HFFc6 (cell line): ENCODE data around the gene ZNF581. TPM values are rescaled to one million over a fixed set of nuclear protein-coding genes. Genes with fewer than 3 reads are reported as not detected.

Experiments
- DNase-seq: peaks from one replicate; pipeline ENCODE4 v3.0.0-alpha.2; 2018
- H3K27ac Mint-ChIP-seq: 2 replicates; pipeline ENCODE4 v1.8.0; 2020; ENCODE audit warnings: mild to moderate bottlenecking, mixed read lengths
- H3K27me3 Mint-ChIP-seq: 2 replicates; pipeline ENCODE4 v1.8.0; 2021; ENCODE audit warnings: mild to moderate bottlenecking, moderate library complexity, mixed read lengths; ENCODE audit not compliant: insufficient read depth
- H3K36me3 Mint-ChIP-seq: 2 replicates; pipeline ENCODE4 v1.8.0; 2021; ENCODE audit warnings: low read depth, mixed read lengths
- H3K4me1 Mint-ChIP-seq: 2 replicates; pipeline ENCODE4 v1.8.0; 2020; ENCODE audit warnings: low read depth, mixed read lengths
- H3K4me3 Mint-ChIP-seq: 2 replicates; pipeline ENCODE4 v1.8.0; 2020; ENCODE audit warnings: mild to moderate bottlenecking, moderate library complexity, mixed read lengths
- H3K9me3 Mint-ChIP-seq: 2 replicates; pipeline ENCODE4 v1.8.0; 2020; ENCODE audit warnings: mild to moderate bottlenecking, mixed read lengths
- CTCF ChIP-seq: fragments of 200-600 bp; sonication (generic); IDR thresholded peaks from 2 replicates; pipeline ENCODE4 v1.5.0; 2021; ENCODE audit warnings: antibody characterized with exemption, mild to moderate bottlenecking
- total RNA-seq, 6 experiments: library from RNA; stranded (reverse); fragmentation: NEBNext Ultra II Directional; extraction: Animal tissue kit (Norgen Biotek cat#: 25700); gene quantifications; 2 replicates in 1 of 6; 3 replicates in 5 of 6; pipeline ENCODE4 v1.2.3, GENCODE V29; 2021

Gene ZNF581
- total RNA-seq, 6 experiments from 2014 or later: 20.1 to 25.8 (median 21.9) TPM

DNA sequence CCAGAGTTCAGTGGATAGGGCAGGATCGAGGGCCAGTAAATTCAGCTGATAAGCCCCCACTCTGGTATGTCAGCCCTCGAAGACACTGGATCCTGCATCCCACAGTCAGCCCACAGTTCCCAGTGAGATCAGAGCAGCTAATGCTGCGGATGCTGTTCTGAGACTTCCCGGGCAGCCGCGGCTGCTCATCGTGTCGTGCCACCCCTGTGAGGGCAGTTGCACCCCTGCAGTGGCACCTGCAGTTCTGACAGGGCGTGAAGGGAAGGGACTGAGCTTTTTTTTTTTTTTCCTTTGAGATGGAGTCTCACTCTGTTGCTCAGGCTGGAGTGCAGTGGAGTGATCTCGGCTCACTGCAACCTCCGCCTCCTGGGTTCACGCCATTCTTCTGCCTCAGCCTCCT, 24.1 kb downstream of the ZNF581 start:
- no peak for TF ChIP-seq CTCF
- Mint-ChIP-seq H3K9me3 (no peaks in the 10 kb centered on the region), H3K36me3 (peaks cover 14% of the 10 kb centered on the region), H3K27me3 (peaks cover 1% of the 10 kb centered on the region), H3K4me1 (peaks cover 23% of the 10 kb centered on the region), H3K4me3 (no peak overlapping the region), H3K27ac (no peak overlapping the region)
- DNase-seq: no peak

GRCh38 chr19:55667958-55668357, 24.5 kb downstream of the ZNF581 start:
- Mint-ChIP-seq H3K4me1 (peaks cover 25% of the 10 kb centered on the region), H3K4me3 (no peak overlapping the region), H3K27me3 (peaks cover 1% of the 10 kb centered on the region), H3K27ac (no peak overlapping the region), H3K9me3 (no peaks in the 10 kb centered on the region), H3K36me3 (peaks cover 10% of the 10 kb centered on the region)
- no peak for TF ChIP-seq CTCF
- DNase-seq: no peak

- H3K27ac Mint-ChIP-seq: no peak overlapping the region
- H3K9me3 Mint-ChIP-seq: no peaks in the 10 kb centered on the region
- H3K36me3 Mint-ChIP-seq: peaks cover 4% of the 10 kb centered on the region; the same call in 1 of the 2 replicates
- H3K4me1 Mint-ChIP-seq: peaks cover 33% of the 10 kb centered on the region
- peaks cover 1% of the 10 kb centered on the region for H3K27me3 Mint-ChIP-seq
- no peak for DNase-seq
- TF ChIP-seq CTCF: no peak
- no peak overlapping the region for H3K4me3 Mint-ChIP-seq
Observed at GRCh38 chr19:55668603-55669348, 25.3 kb downstream of the ZNF581 start.

GRCh38 chr19:55669418-55670279, 26.2 kb downstream of the ZNF581 start:
- TF ChIP-seq CTCF: no peak
- H3K27ac Mint-ChIP-seq: no peak overlapping the region
- H3K36me3 Mint-ChIP-seq: peaks cover 4% of the 10 kb centered on the region; the same call in 1 of the 2 replicates
- H3K27me3 Mint-ChIP-seq: peaks cover 1% of the 10 kb centered on the region
- no peak overlapping the region for H3K4me3 Mint-ChIP-seq
- peaks cover 38% of the 10 kb centered on the region for H3K4me1 Mint-ChIP-seq
- DNase-seq: no peak
- H3K9me3 Mint-ChIP-seq: no peaks in the 10 kb centered on the region

DNA sequence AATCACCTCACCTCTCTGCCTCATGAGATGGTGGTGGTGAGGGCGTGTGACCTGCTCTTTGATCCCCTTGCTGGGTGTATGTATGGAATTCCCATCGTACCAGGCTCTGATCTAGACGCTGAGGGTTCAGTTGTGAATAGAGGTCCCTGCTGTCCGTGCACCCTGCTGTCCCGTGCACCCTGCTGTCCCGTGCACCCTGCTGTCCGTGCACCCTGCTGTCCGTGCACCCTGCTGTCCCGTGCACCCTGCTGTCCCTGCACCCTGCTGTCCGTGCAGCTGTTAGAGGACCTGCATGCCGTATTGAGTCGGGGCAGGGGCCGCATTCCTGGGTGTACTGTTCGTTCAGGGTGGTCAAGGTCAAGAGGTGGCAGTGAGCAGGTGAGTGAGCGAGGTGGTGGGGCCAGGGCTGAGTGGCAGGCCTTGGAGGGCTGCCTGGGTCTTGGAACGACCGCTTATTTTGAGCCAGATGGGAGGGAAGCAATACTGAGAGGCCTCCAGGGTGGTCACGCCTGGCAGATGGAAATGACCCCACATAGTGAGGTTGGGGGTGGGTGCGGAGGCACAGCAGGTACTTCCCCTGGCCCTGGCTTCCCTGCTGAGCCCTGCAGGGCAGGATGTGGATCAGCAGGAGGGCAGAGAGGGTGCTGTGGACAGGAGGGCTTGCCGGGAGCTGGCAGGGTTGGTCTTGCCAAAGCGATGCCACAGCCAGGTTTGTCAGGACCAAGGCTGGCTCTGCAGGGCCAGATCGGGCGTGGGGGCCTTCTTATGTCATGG, 27.0 kb downstream of the ZNF581 start:
- no peak for TF ChIP-seq CTCF
- Mint-ChIP-seq H3K36me3 (peaks cover 6% of the 10 kb centered on the region), H3K27ac (peak overlapping the region; percentile 3), H3K27me3 (peaks cover 3% of the 10 kb centered on the region), H3K4me3 (no peak overlapping the region), H3K4me1 (peaks cover 38% of the 10 kb centered on the region), H3K9me3 (no peaks in the 10 kb centered on the region)
- DNase-seq: no peak
